Measurements from ENCODE around the gene PPM1F.

Gene PPM1F

DNA sequence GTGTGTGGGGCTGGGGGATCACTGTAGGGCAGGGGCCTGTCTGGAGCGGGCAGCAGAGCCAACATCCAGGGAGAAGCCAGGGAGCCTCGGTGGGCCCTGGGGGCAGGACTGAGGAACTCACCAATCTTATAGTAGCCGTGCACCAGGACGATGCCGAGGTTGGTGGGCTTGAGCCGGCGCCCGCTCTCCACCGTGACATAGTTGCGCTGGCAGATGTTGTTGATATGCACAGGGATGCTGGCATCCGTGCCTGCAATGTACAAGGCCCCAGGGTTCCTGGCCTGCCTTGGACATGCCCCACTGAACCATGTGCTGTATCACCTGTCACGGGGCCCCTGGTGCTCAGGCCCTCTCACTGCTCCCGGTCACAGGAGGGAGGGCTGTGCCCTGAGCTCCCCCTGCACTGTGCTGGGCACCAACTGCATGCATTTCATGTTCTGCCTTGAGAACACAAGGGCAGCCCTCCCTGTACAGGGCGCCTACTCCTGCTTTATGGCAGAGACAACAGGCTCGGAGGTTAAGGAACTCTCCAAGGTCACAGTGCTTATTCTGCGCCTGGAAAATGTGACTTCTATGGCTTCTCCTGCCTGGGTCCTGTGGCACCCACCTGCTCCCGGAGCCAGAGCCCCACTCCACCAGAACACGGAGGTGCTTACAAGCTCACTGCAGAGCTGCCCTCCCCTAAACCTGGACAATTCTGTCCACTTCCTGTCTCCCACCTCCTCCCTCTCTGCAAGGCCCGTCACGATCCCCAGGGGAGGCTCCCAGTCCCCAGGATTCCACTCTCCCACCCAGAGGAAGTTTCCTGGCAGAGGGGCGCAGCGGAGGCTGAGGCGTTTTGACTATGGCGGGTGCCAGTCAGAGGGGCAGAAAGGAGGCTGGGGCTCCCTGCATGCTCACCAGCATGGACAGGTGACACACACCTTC is 7.8 kb upstream of the PPM1F start:
- no peak for DNase-seq

GRCh38 chr22:21959274-21960074 is 6.8 kb upstream of the PPM1F start:
- no peak for DNase-seq

DNA sequence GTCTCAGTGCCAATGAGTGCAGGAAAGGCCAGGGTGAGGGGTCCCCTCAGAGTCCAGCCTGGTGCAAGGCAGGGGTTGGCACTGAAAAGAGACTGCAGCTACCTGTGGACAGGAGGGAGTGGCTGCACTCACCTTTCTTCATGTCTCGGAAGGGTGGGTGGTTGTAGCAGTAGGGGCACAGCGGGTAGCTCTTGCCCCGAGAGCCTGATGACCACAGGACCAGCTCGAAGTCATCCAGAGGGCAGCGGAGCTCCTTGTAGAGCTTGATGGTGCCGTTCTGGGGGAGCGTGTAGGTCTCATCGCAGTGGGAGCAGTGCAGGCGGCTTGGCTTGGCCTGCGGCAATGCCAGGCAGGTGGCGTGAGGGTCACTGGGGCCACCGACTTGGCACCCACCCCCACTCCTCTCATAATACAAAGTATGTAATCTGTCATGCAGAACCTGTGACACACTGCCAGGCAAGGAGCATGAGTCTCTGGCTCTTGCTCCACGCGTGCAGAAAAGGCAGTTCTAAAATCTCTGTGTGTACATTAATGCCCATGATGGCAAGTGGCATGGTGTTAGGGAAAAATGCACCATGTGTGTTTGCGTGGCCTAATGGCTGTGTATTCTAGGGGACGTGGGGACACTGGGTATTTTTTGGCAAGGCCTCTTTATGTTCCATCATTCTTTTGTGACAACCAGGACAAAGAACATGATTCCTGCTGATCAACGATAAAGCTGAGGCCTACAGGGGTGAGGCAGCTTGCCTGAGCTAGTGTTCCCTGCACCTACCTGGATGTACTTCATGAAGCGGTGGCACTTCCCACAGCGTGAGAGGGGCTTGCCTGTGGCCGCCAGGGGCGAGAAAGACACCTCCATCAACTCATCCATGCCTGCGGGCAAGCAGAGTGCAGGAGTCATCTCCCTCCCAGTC is 6.0 kb upstream of the PPM1F start:
- no peak for DNase-seq

DNA sequence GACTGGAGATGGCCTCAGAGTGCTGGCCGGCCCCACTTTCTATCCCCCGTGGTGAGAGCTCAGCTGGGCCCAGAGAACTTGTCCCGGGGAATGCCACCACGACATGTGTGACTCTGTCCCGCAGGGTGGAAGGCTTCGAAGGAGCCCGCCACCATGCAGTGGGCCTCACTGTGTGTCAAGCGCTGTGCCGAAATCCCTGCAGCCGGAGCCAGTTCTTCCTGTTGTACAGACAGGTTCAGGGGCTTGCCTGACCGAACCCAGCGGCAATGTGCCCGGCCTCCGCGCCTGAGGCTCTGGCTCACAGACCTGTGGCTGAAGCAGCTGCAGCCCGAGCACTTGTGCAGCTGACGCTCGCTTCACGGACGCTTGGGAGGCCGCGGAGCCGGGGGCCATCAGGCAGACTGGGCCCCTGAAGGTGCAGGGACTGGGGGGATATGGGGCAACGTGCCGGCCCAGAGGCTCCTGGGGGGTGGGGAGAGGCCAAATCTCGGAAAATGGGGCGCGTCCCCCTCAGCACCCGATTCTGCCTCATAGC is 650 bp downstream of the PPM1F start:
- peak; percentile 41 to 65 (median 50) for DNase-seq

- DNase-seq: no peak
Measured at GRCh38 chr22:21951062-21951461, 1.6 kb downstream of the PPM1F start.

GRCh38 chr22:21949948-21950347 is 2.7 kb downstream of the PPM1F start:
- DNase-seq: no peak

- DNase-seq: no peak
Measured at GRCh38 chr22:21949569-21949918, 3.1 kb downstream of the PPM1F start.

DNA sequence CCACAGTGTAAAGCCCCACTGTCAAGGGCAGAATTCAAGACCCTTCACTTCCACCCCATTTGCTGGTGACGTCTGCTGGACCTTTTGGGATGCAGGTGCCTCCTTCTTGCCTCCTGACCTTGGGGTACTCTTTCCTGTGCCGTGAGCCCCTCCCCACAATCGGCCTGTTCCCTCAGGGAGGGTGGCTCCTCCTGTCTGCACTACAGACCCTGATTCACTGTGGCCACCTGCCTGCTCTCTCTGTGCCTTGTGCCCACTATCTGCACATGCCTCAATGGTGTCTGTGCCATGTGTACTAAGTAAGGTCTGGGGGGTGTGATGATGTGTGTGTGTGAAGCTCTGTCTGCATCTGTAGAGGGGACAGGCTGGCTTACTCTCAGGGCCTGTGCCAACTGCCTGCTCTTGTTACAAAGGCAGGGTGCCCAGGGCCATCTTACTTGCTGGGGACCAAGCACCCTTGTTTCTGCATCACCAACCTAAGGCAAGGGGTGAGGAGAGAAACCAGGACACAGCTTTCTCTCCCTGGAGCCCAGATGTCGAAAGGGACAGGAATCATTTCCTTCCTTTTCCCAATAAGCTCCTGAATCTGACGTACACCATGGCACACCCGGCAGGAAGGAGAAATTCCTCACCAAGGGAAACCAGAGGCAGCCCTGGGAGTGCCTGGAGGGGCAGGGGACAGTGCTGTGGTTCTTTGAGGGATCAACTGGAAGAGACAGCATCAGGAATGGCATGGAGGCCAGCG is 3.7 kb downstream of the PPM1F start:
- DNase-seq: no peak

GRCh38 chr22:21948390-21948789 is 4.3 kb downstream of the PPM1F start:
- no peak for DNase-seq

DNA sequence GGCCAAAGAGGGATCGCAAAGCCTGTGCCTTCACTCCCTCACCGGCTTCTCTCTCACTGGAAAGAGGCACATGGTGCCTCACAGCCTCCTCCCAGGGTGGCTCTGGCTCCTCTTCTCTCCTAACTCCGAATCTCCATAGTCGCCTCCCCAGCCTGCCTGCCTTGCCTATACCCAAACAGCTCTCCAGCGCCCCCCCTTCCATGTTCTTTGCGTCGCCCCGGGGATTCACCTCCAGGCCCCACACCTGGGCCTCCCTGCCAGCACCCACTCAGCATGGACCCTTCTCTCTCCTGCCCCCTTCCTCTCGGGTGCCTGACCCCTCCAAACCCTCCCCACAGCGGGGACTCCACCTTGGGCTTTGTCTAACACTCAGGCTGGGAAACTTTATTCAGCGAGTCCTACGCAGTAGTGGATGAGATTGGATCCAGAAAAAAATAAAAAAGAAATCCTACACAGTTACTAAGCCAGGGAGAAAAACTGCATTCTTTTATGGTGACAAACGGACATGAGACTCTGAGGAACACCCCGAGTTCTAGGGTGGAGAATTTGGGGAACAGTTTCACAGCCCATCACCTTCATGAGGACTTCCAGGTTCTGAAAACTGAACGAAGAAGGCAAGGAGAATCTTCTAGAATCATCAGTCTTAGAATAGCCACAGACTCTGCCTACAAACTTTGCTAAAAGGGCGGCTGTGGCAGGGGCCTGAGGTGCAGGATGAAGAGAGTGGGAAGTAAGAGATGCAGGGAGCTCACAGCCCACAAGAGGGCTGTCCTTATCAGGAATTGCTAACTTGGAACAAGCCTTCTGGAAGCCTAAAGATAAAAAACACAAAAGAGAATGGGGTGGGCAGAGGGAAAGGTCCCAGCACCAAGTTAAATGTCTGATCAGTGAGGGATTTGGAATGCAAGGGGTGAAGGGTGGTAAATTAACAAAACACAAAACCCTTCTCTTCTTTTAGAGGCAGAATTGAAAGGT is 5.3 kb downstream of the PPM1F start:
- peak; percentile 32 to 50 (median 40) for DNase-seq

DNA sequence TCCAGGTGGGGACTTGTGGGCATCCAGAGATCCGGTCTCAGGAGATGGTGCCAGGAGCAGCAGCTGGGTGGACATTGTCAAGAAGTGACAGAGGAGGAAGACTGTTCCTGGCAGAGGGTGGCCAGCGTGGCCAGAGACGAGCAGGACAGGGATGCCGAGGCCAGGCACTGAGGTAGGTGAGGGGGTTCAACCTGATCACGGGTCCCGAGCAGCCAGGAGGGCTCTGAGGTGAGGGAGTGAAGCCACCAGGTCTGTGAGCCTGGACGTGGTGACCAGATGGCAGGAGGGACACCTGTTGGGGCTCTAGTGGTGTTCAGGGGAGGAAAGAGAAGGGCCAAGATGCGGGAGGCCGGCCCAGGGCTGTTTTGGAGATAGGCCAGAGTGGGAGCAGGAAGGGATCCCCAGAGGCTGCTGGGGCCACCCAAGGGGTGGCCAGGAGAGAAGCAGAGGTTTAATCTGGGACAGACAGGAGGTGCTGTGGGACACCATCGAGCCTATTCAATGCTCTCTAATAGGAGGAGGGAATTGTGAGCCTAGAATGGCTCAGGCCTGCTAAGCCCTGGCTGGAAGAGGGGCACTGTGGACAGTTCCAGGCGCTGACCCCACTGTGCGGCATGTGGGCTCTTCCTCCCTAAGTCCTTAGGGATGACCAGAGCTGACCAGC is 6.3 kb downstream of the PPM1F start:
- no peak for DNase-seq

DNA sequence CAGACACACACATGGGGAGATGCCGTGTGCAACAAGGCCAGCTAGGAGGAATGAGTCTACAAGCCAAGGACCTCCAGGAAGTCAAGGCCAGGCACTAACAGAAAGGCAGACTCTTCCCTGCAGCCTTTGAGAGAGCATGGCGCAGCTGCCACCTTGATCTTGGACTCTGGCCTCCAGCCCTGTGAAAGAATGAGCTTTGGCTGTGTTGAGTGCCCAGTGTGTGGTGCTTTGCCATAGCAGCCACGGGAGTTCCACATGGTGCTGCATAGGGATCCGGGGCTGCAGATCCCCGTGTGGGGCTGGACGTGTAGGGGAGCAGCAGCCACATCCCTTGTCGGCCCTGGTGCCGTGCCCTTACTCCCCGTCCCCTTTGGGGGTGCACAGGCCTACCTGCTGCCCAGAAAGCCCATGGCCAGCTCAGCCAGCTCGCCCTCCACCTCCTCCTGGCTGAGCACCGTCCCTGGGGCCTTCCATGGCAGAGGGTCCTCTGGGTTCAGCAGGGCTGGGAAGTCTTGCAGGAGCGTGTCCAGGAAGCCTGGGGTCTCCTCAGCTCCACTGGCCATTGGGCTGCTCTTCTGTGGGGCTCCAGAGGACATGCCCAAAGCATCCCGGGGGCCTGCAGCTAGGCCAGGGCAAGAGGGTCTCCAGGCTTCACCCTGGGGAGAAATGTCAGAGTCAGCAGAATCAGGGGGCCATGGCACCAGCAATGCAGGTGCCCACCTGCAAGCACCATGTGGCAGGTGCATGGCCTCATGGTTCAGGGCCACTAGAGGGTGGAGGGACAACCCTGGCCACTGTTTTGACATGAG is 7.0 kb downstream of the PPM1F start:
- DNase-seq: no peak

- no peak for DNase-seq
Measured at GRCh38 chr22:21944871-21945270, 7.8 kb downstream of the PPM1F start.

- peak; percentile 60 to 74 (median 69) for DNase-seq
Measured at GRCh38 chr22:21943571-21944448, 8.8 kb downstream of the PPM1F start.

DNA sequence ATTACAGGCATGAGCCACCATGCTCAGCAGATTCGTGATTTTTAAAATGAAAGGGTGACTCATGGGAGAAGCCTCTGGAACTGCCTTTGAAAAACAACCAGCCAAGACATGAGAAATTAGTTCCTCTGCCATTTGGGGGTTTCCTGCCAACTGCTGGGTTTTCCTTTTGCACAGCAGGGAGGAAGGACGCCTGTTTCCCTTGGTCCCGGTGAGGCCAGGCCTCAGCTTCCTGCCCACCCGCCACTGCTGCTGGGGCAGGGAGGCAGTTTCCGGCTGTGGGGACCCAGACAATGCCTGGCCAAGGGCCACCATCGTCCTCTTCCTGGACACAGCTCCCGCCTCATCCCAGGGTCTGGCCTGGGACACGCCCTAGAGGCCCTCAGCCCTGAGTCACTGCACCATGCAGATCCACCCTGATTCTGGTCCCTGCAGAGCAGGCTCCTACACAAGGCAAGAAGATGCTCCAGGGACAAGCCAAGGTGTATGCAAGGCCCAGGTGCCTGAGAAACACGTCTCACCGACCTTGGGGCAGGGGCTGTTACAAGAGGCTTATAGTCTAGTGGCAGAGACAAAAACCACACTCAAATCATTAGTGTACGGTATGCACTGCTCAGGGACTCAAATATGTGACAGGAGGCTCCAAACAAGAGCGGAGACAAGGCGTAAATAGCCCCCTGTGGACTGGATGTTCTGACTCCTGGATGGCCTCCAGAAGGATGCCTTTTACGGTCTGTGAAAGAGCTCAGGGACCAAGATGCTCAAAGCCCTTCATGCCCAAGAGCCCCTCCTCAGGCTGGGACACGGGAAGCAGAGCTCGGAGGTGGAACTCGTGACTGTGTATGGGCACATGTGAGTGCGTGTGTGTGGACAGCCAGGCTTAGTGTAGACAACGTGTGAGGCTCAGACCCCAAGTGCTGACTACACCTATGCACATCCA is 10.0 kb downstream of the PPM1F start:
- DNase-seq: peak; percentile 74 to 88 (median 84)

DNA sequence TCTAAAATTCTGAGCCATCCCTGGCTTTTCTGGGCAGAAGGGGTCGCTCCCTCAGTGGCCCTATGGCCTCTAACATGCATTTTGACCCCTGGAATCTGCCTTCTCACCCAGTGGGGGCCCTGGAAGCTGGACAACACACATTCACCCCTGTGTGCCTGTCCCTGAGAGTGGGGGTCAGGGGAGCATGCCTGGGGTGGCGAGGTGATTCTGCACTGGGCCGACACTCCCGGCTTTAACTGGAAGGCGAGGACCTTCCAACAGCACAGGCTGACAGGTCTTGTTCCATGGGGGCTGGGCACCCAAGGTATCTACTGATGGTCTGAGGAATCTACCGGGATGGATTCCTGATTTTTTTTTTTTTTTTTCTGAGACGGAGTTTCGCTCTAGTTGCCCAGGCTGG is 10.7 kb downstream of the PPM1F start:
- no peak for DNase-seq

- peak; percentile 68 to 83 (median 80) for DNase-seq
Measured at GRCh38 chr22:21940521-21940920, 12.1 kb downstream of the PPM1F start.
